GM12875 (cell line): ENCODE measurements around the gene SDE2.
"Not testable (repeated sequence)": the region's sequence is repeated elsewhere in the genome, so short reads cannot be mapped to it uniquely, and the experiment has no call there.

Source experiments
- H3K4me3 ChIP-seq: one replicate; pipeline ENCODE4 v1.5.1; 2011; ENCODE audit warnings: low read depth, low read length, control low read depth
- TF ChIP-seq, protein P1 (sequence below): IDR thresholded peaks from 2 replicates; pipeline ENCODE4 v1.5.1; 2011; ENCODE audit warnings: low read depth, mild to moderate bottlenecking, control low read depth, inconsistent platforms, low read length, moderate library complexity, borderline replicate concordance; ENCODE audit not compliant: insufficient read depth

Gene SDE2

DNA sequence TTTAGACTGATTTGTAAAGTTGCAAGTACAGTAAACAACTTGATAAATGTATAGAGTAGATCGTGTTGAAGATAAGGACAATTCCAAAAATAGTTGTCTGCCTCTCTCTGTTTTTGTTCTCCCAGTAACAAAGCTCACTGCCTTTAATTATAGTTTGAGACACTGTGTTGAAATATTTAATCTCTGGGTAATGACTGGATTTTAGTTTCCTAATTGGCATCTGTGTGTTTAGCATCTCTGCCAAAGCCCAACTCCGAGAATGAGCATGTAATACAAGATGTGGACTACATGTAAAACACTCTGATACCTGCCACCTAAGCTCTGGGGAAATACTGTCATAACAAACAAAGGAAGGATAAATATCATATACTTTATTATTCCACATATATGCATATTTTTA, 27.7 kb upstream of the SDE2 start:
- H3K4me3 ChIP-seq: no peak overlapping the region
- TF ChIP-seq, protein P1, sequence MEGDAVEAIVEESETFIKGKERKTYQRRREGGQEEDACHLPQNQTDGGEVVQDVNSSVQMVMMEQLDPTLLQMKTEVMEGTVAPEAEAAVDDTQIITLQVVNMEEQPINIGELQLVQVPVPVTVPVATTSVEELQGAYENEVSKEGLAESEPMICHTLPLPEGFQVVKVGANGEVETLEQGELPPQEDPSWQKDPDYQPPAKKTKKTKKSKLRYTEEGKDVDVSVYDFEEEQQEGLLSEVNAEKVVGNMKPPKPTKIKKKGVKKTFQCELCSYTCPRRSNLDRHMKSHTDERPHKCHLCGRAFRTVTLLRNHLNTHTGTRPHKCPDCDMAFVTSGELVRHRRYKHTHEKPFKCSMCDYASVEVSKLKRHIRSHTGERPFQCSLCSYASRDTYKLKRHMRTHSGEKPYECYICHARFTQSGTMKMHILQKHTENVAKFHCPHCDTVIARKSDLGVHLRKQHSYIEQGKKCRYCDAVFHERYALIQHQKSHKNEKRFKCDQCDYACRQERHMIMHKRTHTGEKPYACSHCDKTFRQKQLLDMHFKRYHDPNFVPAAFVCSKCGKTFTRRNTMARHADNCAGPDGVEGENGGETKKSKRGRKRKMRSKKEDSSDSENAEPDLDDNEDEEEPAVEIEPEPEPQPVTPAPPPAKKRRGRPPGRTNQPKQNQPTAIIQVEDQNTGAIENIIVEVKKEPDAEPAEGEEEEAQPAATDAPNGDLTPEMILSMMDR: no peak

DNA sequence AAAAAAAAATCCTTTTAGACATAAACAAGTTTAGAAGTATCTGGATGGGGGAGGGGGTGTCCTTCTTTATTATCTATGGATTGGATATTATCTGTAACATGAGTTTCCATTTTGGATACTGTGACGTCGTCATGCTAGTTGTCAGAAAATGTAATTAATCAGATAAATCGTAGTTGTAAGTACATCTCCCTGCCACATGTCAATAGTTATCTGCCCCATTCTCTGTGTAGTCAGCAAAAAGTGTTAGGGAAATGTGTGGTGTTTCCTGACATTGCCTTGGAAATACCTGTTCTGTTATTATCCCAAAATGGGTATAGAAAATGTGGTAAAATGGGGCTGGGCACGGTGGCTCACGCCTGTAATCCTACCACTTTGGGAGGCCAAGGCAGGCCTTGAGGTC, 24.6 kb upstream of the SDE2 start:
- TF ChIP-seq, protein P1: no peak
- no peak overlapping the region for H3K4me3 ChIP-seq

DNA sequence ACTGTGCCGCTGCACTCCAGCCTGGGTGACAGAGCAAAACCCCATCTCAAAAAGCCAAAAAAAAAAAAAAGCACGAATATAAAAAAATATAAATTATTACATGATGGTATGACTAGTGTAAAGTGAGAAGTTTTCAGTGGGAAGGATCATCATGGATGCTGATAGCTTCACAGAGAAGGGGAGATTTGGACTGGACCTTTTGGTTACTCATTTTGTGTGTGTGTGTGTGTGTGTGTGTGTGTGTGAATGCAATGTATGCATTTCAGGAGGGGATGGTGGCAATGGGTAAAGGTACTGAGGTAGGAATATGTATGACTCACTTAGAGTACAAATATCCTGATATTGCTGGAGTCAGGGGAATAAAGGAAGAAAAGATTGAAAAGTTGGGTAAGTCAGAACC, 22.7 kb upstream of the SDE2 start:
- no peak overlapping the region for H3K4me3 ChIP-seq
- TF ChIP-seq, protein P1: no peak

DNA sequence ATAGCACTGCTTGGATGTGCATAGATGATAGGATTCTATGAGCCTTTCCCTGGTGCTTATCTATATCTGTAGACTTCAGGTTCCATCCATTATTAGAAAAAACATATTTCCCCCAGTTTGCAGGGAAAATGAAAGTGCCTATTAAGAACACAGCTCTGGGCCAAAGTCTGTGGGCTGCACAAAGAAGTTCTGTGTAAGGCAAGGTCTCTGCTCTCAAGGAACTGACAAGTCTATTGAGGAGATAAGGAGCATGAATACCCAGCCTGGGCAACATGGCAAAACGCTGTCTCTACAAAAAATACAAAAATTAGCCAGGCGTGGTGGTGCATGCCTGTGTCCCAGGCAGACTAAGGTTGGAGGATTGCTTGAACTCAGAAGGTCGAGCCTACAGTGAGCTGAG, 22.3 kb upstream of the SDE2 start:
- H3K4me3 ChIP-seq: no peak overlapping the region
- TF ChIP-seq, protein P1: no peak

DNA sequence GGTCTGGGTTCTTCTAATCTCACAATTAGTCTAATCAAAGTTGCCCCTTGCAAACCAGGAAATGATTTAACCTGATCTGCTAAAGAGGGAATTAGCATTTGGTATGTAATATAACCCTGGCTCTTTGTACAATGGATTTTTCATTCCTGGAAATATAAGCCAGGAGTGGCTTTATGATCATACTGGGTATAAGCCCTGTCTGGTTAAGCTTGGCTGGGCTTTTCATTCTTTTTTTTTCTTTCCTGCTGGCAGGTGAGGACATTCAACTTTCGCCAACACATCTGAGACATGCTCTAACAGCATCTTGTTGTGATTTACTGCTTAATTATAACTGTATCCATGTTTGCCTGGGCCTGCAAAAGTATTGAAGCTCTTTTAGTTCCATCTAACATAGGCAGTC, 20.4 kb upstream of the SDE2 start:
- H3K4me3 ChIP-seq: no peak overlapping the region
- TF ChIP-seq, protein P1: no peak

DNA sequence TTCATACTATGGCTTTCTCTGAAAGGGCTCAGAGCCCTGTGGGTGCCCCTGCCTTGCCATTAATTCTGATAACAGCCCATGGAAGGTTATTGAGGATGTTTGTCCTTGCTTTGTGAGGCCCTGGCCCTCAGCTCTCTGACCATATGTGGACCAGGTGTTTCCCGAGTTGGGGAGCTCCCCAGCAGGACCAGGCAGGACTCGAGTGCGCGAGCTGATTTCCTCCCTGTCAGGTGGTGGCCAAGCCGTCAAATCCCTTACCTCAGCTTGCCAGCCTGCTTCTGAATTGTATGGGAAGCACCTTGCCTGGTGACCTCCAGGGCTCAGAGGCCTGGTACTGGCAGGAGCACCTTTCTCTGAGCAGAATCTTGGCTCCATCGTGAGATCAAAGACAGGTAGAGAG, 17.9 kb upstream of the SDE2 start:
- TF ChIP-seq, protein P1: no peak
- no peak overlapping the region for H3K4me3 ChIP-seq

DNA sequence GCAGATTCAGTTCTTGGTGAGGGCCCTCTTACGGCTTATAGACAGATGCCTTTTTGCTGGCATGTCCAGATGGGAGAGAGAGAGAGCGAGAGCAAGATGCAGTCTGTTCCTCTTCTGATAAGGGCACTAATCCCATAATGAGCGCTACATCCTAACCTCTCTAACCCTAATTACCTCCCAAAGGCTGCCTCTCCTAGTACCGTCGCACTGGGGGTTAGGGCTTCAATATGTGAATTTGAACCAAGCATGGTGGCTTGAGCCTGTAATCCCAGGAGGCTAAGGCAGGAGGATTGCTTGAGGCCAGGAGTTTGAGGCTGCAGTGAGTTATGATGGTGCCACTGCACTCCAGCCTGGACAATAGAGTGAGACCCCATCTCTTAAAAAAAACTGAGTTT, 10.5 kb upstream of the SDE2 start:
- TF ChIP-seq, protein P1: no peak
- H3K4me3 ChIP-seq: no peak overlapping the region

DNA sequence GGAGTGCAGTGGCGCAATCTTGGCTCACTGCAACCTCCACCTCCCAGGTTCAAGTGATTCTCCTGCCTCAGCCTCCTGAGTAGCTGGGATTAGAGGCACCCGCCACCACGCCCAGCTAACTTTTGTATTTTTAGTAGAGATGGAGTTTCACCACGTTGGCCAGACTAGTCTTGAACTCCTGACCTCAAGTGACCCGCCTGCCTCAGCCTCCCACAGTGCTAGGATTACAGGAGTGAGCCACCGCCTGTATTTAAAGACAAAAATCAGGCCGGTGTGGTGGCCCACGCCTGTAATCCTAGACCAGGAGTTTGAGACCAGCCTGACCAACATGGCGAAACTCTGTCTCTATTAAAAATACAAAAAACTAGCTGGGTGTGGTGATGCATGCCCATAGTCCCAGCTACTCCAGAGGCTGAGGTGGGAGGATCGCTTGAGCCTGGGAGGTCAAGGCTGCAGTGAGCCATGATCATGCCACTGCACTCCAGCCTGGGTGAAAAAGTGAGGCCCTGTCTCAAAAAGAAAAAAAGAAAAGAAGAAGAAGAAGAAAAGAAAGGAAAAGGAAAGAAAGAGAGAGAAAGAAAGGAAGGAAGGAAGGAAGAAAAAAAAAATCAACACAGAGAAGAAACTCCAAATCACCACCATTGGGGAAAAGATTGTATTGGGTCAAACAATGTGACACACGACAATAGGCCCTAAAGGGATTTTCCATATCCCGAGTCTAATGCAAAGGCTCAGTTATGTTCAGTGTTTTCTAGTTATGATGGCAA, 8.2 kb upstream of the SDE2 start:
- H3K4me3 ChIP-seq: not testable (repeated sequence)
